Hepatic stellate cell (primary cell): ENCODE results near the gene JPH3.

Experiments used
- DNase-seq: peaks from one replicate; pipeline ENCODE4 v3.0.0; 2011; ENCODE audit warnings: low spot score

The JPH3 gene

GRCh38 chr16:87741700-87742415 is 139.6 kb downstream of the JPH3 start:
- DNase-seq, result no peak

- DNase-seq, result no peak
Observed at GRCh38 chr16:87742781-87743490, 140.6 kb downstream of the JPH3 start.

GRCh38 chr16:87744750-87745514 is 142.6 kb downstream of the JPH3 start:
- no peak for DNase-seq

GRCh38 chr16:87746178-87746577 is 143.9 kb downstream of the JPH3 start:
- DNase-seq, result no peak
